HCT116 (cell line): Measurements from ENCODE around the gene SORCS2. TPM values are rescaled to one million over a fixed set of nuclear protein-coding genes. Genes with fewer than 3 reads are reported as not detected.

Source experiments
- ATAC-seq: fragments of 200-7000 bp; cut with Tn5 transposase; 2 replicates; pipeline ENCODE4 v1.9.1; 2020; ENCODE audit warnings: mild to moderate bottlenecking, moderate library complexity
- BruUV-seq: library from RNA; stranded (reverse); fragments of 400-500 nt; replicated peaks from 2 replicates; lab custom pipeline; 2021; lab: Mats Ljungman, UMichigan
- CTCF ChIA-PET: fragments of 300-600 bp; sonication (Branson Sonifier 250); formaldehyde crosslinking; loops from one replicate; lab custom pipeline; 2021; ENCODE audit warnings: antibody characterized with exemption; lab: Charles Lee
- POLR2A ChIA-PET: fragments of 300-600, 350-600 bp; sonication (Branson Sonifier 250); formaldehyde crosslinking; loops from one replicate; lab custom pipeline; 2021; ENCODE audit warnings: antibody characterized with exemption; lab: Charles Lee
- RAD21 ChIA-PET, 2 experiments: fragments of 300-600 bp; sonication (Branson Sonifier 250); formaldehyde crosslinking; loops; one replicate each; lab custom pipeline; 2023; ENCODE audit warnings: low total read pairs in 2 of 2; ENCODE audit not compliant: uncharacterized antibody in 2 of 2, unreplicated experiment in 2 of 2, low non-redundant PET in 1 of 2; lab: Charles Lee
- DNase-seq: peaks from one replicate; pipeline ENCODE4 v3.0.0-alpha.2; 2010; ENCODE audit warnings: low read depth, low spot score
- H2AFZ ChIP-seq: fragments of 200-600 bp; shearing (Covaris generic), sonication (generic); 2 replicates; pipeline ENCODE4 v1.6.1; 2017; ENCODE audit warnings: low read depth, mixed run types, mixed read lengths, antibody characterized with exemption, low read length; ENCODE audit not compliant: poor library complexity, severe bottlenecking
- H3K27ac ChIP-seq: 2 replicates; pipeline ENCODE4 v1.5.1; 2012; ENCODE audit warnings: low read depth, low read length
- H3K27me3 ChIP-seq: fragments of 200-600 bp; sonication (generic); 2 replicates; pipeline ENCODE4 v1.6.1; 2016; ENCODE audit warnings: mixed run types, low read length, mixed read lengths; ENCODE audit not compliant: insufficient read depth
- H3K36me3 ChIP-seq, 2 experiments: fragments of 200-500 bp in 1 of 2; fragments of 200-600 bp in 1 of 2; sonication (Bioruptor generic) in 1 of 2; sonication (generic) in 1 of 2; 2 replicates each; pipeline versions ENCODE4 v1.5.1 to v1.6.1; 2014 to 2016; ENCODE audit warnings: low read length in 2 of 2, inconsistent platforms in 1 of 2, mixed read lengths in 1 of 2, mixed run types in 1 of 2; ENCODE audit not compliant: insufficient read depth in 2 of 2, control insufficient read depth in 1 of 2
- H3K4me1 ChIP-seq, 2 experiments: fragments of 200-600 bp in 1 of 2; sonication (generic) in 1 of 2; 2 replicates each; pipeline versions ENCODE4 v1.5.1 to v1.6.1; 2012 to 2017; ENCODE audit warnings: low read length in 2 of 2, inconsistent platforms in 1 of 2, mild to moderate bottlenecking in 1 of 2, mixed read lengths in 1 of 2, mixed run types in 1 of 2, moderate library complexity in 1 of 2; ENCODE audit not compliant: insufficient read depth in 2 of 2, control insufficient read depth in 1 of 2
- H3K4me2 ChIP-seq: fragments of 200-600 bp; sonication (generic); 2 replicates; pipeline ENCODE4 v1.6.1; 2017; ENCODE audit warnings: mixed run types, low read length, mixed read lengths
- H3K4me3 ChIP-seq, 2 experiments: fragments of 200-600 bp in 1 of 2; sonication (generic) in 1 of 2; replicated peaks in 1 of 2; 2 replicates each; pipeline ENCODE4 v1.5.1; 2011 to 2016; ENCODE audit warnings: low read length in 2 of 2, control low read depth in 1 of 2, low read depth in 1 of 2, mild to moderate bottlenecking in 1 of 2, mixed read lengths in 1 of 2, mixed run types in 1 of 2
- H3K79me2 ChIP-seq: fragments of 200-600 bp; sonication (generic); 2 replicates; pipeline ENCODE4 v1.6.1; 2017; ENCODE audit warnings: mild to moderate bottlenecking, mixed run types, low read length, moderate library complexity, mixed read lengths; ENCODE audit not compliant: insufficient read depth
- H3K9ac ChIP-seq: fragments of 200-600 bp; sonication (generic); 2 replicates; pipeline ENCODE4 v1.6.1; 2016; ENCODE audit warnings: low read length, mixed read lengths
- H3K9me2 ChIP-seq: fragments of 200-600 bp; sonication (generic), shearing (Covaris generic); 2 replicates; pipeline ENCODE4 v1.6.1; 2017; ENCODE audit warnings: mixed run types, mild to moderate bottlenecking, moderate library complexity; ENCODE audit not compliant: insufficient read depth
- H3K9me3 ChIP-seq, 2 experiments: fragments of 200-500 bp in 1 of 2; fragments of 200-600 bp in 1 of 2; sonication (Bioruptor generic) in 1 of 2; sonication (generic) in 1 of 2; 2 replicates each; pipeline ENCODE4 v1.6.1; 2014 to 2017; ENCODE audit warnings: low read length in 2 of 2, mixed read lengths in 2 of 2, inconsistent platforms in 1 of 2, low read depth in 1 of 2, mild to moderate bottlenecking in 1 of 2, mixed run types in 1 of 2, moderate library complexity in 1 of 2; ENCODE audit not compliant: control insufficient read depth in 1 of 2, insufficient read depth in 1 of 2
- H4K20me1 ChIP-seq: fragments of 200-600 bp; sonication (generic), shearing (Covaris generic); 2 replicates; pipeline ENCODE4 v1.6.1; 2017; ENCODE audit warnings: mixed run types, mild to moderate bottlenecking, moderate library complexity; ENCODE audit not compliant: insufficient read depth
- CBX3 ChIP-seq: IDR thresholded peaks from 2 replicates; pipeline ENCODE4 v1.6.1; 2012; ENCODE audit warnings: low read depth
- EGR1 ChIP-seq: IDR thresholded peaks from 2 replicates; pipeline ENCODE4 v1.6.1; 2012; ENCODE audit warnings: low read depth
- ELF1 ChIP-seq: IDR thresholded peaks from 2 replicates; pipeline ENCODE4 v1.6.1; 2012; ENCODE audit warnings: low read depth, borderline replicate concordance
- EZH2 ChIP-seq: fragments of 200-600 bp; sonication (generic); IDR thresholded peaks from 2 replicates; pipeline ENCODE4 v1.6.1; 2017; ENCODE audit warnings: antibody characterized with exemption, mixed run types
- EZH2phosphoT487 ChIP-seq: fragments of 200-600 bp; IDR thresholded peaks from 2 replicates; pipeline ENCODE4 v1.6.1; 2018; ENCODE audit warnings: antibody characterized with exemption, borderline replicate concordance
- FOSL1 ChIP-seq: IDR thresholded peaks from 2 replicates; pipeline ENCODE4 v1.6.1; 2012; ENCODE audit warnings: low read depth
- POLR2A ChIP-seq: IDR thresholded peaks from 2 replicates; pipeline ENCODE4 v1.7.0; 2011; ENCODE audit warnings: borderline replicate concordance; ENCODE audit not compliant: insufficient read depth, insufficient read length; ENCODE audit errors: extremely low read depth
- RAD21 ChIP-seq: IDR thresholded peaks from 2 replicates; pipeline ENCODE4 v1.6.1; 2012; ENCODE audit warnings: low read depth, mild to moderate bottlenecking
- REST ChIP-seq: IDR thresholded peaks from 2 replicates; pipeline ENCODE4 v1.6.1; 2012; ENCODE audit warnings: low read depth
- SIN3A ChIP-seq: IDR thresholded peaks from 2 replicates; pipeline ENCODE4 v1.6.1; 2012; ENCODE audit warnings: low read depth
- SP1 ChIP-seq: IDR thresholded peaks from 2 replicates; pipeline ENCODE4 v1.6.1; 2012; ENCODE audit warnings: low read depth
- SRF ChIP-seq: IDR thresholded peaks from 2 replicates; pipeline ENCODE4 v1.6.1; 2012; ENCODE audit warnings: low read depth
- TCF7L2 ChIP-seq: IDR thresholded peaks from 2 replicates; pipeline ENCODE4 v1.7.0; 2011; ENCODE audit warnings: borderline replicate concordance, inconsistent platforms; ENCODE audit not compliant: insufficient read depth, insufficient read length; ENCODE audit errors: extremely low read depth
- YY1 ChIP-seq: IDR thresholded peaks from 2 replicates; pipeline ENCODE4 v1.6.1; 2011; ENCODE audit warnings: low read length, low read depth, moderate library complexity, mild to moderate bottlenecking; ENCODE audit not compliant: insufficient replicate concordance; ENCODE audit errors: extremely low read depth
- ZBTB33 ChIP-seq: IDR thresholded peaks from 2 replicates; pipeline ENCODE4 v1.6.1; 2011; ENCODE audit warnings: mild to moderate bottlenecking, low read length, moderate library complexity; ENCODE audit not compliant: insufficient replicate concordance; ENCODE audit errors: extremely low read depth
- ZFX ChIP-seq: fragments of 450-650 bp; IDR thresholded peaks from 2 replicates; pipeline ENCODE4 v1.6.1; 2017
- ZNF274 ChIP-seq: fragments of 200-500 bp; sonication (Bioruptor generic); IDR thresholded peaks from 2 replicates; pipeline ENCODE4 v1.6.1; 2014; ENCODE audit warnings: mild to moderate bottlenecking, low read depth, low read length, inconsistent platforms
- intact Hi-C: fragments of 100-400 bp; cut with micrococcal nuclease; formaldehyde crosslinking; loops from 2 replicates; pipeline ENCODE4 v1.10.0; 2022
- total RNA-seq: library from RNA; stranded (reverse); gene quantifications from one replicate; pipeline ENCODE4 v1.2.1, GENCODE V29; 2021; ENCODE audit not compliant: unreplicated experiment
- TF ChIP-seq, protein P1 (sequence below): IDR thresholded peaks from 2 replicates; pipeline ENCODE4 v1.6.1; 2012
- TF ChIP-seq, protein P2 (sequence below), 3 experiments: fragments of 200-600 bp in 1 of 3; sonication (generic) in 1 of 3; IDR thresholded peaks in 2 of 3; conservative IDR thresholded peaks in 1 of 3; 2 replicates each; pipeline ENCODE4 v1.5.1; 2012 to 2017; ENCODE audit warnings: low read depth in 2 of 3, low read length in 2 of 3, antibody characterized with exemption in 1 of 3, borderline replicate concordance in 1 of 3, control low read depth in 1 of 3, mild to moderate bottlenecking in 1 of 3, mixed read lengths in 1 of 3, mixed run types in 1 of 3, moderate library complexity in 1 of 3; ENCODE audit not compliant: insufficient read depth in 1 of 3

The SORCS2 gene
- total RNA-seq, 1 experiment from 2014 or later: 0.37 TPM

- Histone ChIP-seq H3K4me3 (no peak overlapping the region), H3K79me2 (no peaks in the 10 kb centered on the region), H3K36me3 (no peaks in the 10 kb centered on the region), H3K9ac (no peak overlapping the region), H3K9me2 (no peaks in the 10 kb centered on the region), H3K27ac (no peak overlapping the region), H2AFZ (no peak overlapping the region), H3K4me2 (no peak overlapping the region), H3K27me3 (no peaks in the 10 kb centered on the region), H4K20me1 (no peaks in the 10 kb centered on the region), H3K4me1 (no peaks in the 10 kb centered on the region), H3K9me3 (peaks cover 0 to 4% of the 10 kb centered on the region in 2 experiments; a peak in 1 of 4 replicates)
- intact Hi-C loops: no loop called here
- no peak for TF ChIP-seq ZFX
- TF ChIP-seq, protein P1, sequence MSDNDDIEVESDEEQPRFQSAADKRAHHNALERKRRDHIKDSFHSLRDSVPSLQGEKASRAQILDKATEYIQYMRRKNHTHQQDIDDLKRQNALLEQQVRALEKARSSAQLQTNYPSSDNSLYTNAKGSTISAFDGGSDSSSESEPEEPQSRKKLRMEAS: no peak
- TF ChIP-seq EZH2: no peak
- TF ChIP-seq RAD21: no peak
- no peak for TF ChIP-seq CBX3
- no peak for TF ChIP-seq ZBTB33
- no peak for TF ChIP-seq SRF
- TF ChIP-seq TCF7L2: no peak
- TF ChIP-seq YY1: no peak
- TF ChIP-seq POLR2A: no peak
- no peak for TF ChIP-seq REST
- no peak for TF ChIP-seq EZH2phosphoT487
- no peak for TF ChIP-seq ZNF274
- TF ChIP-seq, protein P2, sequence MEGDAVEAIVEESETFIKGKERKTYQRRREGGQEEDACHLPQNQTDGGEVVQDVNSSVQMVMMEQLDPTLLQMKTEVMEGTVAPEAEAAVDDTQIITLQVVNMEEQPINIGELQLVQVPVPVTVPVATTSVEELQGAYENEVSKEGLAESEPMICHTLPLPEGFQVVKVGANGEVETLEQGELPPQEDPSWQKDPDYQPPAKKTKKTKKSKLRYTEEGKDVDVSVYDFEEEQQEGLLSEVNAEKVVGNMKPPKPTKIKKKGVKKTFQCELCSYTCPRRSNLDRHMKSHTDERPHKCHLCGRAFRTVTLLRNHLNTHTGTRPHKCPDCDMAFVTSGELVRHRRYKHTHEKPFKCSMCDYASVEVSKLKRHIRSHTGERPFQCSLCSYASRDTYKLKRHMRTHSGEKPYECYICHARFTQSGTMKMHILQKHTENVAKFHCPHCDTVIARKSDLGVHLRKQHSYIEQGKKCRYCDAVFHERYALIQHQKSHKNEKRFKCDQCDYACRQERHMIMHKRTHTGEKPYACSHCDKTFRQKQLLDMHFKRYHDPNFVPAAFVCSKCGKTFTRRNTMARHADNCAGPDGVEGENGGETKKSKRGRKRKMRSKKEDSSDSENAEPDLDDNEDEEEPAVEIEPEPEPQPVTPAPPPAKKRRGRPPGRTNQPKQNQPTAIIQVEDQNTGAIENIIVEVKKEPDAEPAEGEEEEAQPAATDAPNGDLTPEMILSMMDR (IDR thresholded peaks at IDR 0.05 in 2 of 3, conservative IDR thresholded peaks at IDR 0.05 in 1 of 3; ENCODE audit: borderline replicate concordance in 1 of 3, insufficient read depth in 1 of 3, low read depth in 2 of 3, low read length in 2 of 3): no peak
- TF ChIP-seq FOSL1: no peak
- no peak for TF ChIP-seq EGR1
- TF ChIP-seq SP1: no peak
- TF ChIP-seq SIN3A: no peak
- TF ChIP-seq ELF1: no peak
- no TSS peak for BruUV-seq
- ChIA-PET CTCF (interaction anchor here (1.7 kb wide), 1 partner anchor 9 kb away, joined by 6 read pairs; no protein-coding TSS in a partner anchor), RAD21 (no interaction called here), POLR2A (no interaction called here)
- ATAC-seq: no peak
- DNase-seq: no peak
Measured at GRCh38 chr4:7710576-7711306, 518.4 kb downstream of the SORCS2 start.
